ENCODE data around the gene TMBIM4. TPM values are rescaled to one million over a fixed set of nuclear protein-coding genes. Genes with fewer than 3 reads are reported as not detected.
A peak's percentile ranks its signal among the peaks of the same experiment; 100 is the strongest.
"Not testable (repeated sequence)": the region's sequence is repeated elsewhere in the genome, so short reads cannot be mapped to it uniquely, and the experiment has no call there.

TMBIM4 gene
- total RNA-seq, 1 donor from 2014 or later, result 30.9 TPM

- no peak for TF ChIP-seq CTCF (IDR thresholded peaks at IDR 0.05; ENCODE audit: unreplicated experiment)
- Mint-ChIP-seq H3K4me3 (ENCODE audit: low read depth) (no peak overlapping the region), H3K9me3 (ENCODE audit: low read depth) (peaks cover 5% of the 10 kb centered on the region), H3K36me3 (ENCODE audit: insufficient read depth) (peaks cover 2% of the 10 kb centered on the region), H3K4me1 (ENCODE audit: low read depth) (no peaks in the 10 kb centered on the region), H3K27me3 (peaks cover 44% of the 10 kb centered on the region), H3K27ac (no peak overlapping the region)
- DNase-seq (ENCODE audit: low spot score, unreplicated experiment), result no peak
Observed at GRCh38 chr12:66182956-66183355, 13.2 kb upstream of the TMBIM4 start.

- Mint-ChIP-seq H3K36me3 (ENCODE audit: insufficient read depth) (peaks cover 2% of the 10 kb centered on the region), H3K27ac (no peak overlapping the region), H3K9me3 (ENCODE audit: low read depth) (no peaks in the 10 kb centered on the region), H3K27me3 (peaks cover 3% of the 10 kb centered on the region), H3K4me1 (ENCODE audit: low read depth) (peaks cover 2% of the 10 kb centered on the region), H3K4me3 (ENCODE audit: low read depth) (no peak overlapping the region)
- DNase-seq (ENCODE audit: low spot score, unreplicated experiment), result no peak
- TF ChIP-seq CTCF (IDR thresholded peaks at IDR 0.05; ENCODE audit: unreplicated experiment), result no peak
Observed at GRCh38 chr12:66176105-66176900, 6.5 kb upstream of the TMBIM4 start.

GRCh38 chr12:66174391-66175325 lies 4.9 kb upstream of the TMBIM4 start:
- H3K4me3 Mint-ChIP-seq (ENCODE audit: low read depth); H3K9me3 Mint-ChIP-seq (ENCODE audit: low read depth); DNase-seq (ENCODE audit: low spot score, unreplicated experiment); H3K4me1 Mint-ChIP-seq (ENCODE audit: low read depth); H3K27ac Mint-ChIP-seq; H3K36me3 Mint-ChIP-seq (ENCODE audit: insufficient read depth); H3K27me3 Mint-ChIP-seq: not testable (repeated sequence)

GRCh38 chr12:66170606-66171005 lies 810 bp upstream of the TMBIM4 start:
- Mint-ChIP-seq H3K27me3 (no peaks in the 10 kb centered on the region), H3K27ac (no peak overlapping the region), H3K36me3 (ENCODE audit: insufficient read depth) (peaks cover 5% of the 10 kb centered on the region), H3K9me3 (ENCODE audit: low read depth) (peaks cover 4% of the 10 kb centered on the region), H3K4me3 (ENCODE audit: low read depth) (peak overlapping the region; percentile 91), H3K4me1 (ENCODE audit: low read depth) (peaks cover 2% of the 10 kb centered on the region)
- DNase-seq (ENCODE audit: low spot score, unreplicated experiment), result no peak
- no peak for TF ChIP-seq CTCF (IDR thresholded peaks at IDR 0.05; ENCODE audit: unreplicated experiment)

- H3K27me3 Mint-ChIP-seq, result no peaks in the 10 kb centered on the region
- H3K9me3 Mint-ChIP-seq (ENCODE audit: low read depth), result peaks cover 15% of the 10 kb centered on the region
- H3K4me1 Mint-ChIP-seq (ENCODE audit: low read depth), result peaks cover 2% of the 10 kb centered on the region
- no peak for DNase-seq (ENCODE audit: low spot score, unreplicated experiment)
- H3K4me3 Mint-ChIP-seq (ENCODE audit: low read depth), result no peak overlapping the region
- TF ChIP-seq CTCF (IDR thresholded peaks at IDR 0.05; ENCODE audit: unreplicated experiment), result no peak
- no peak overlapping the region for H3K27ac Mint-ChIP-seq
- peaks cover 11% of the 10 kb centered on the region for H3K36me3 Mint-ChIP-seq (ENCODE audit: insufficient read depth)
Observed at GRCh38 chr12:66168410-66168809, 1.4 kb downstream of the TMBIM4 start.
